ENCODE measurements around the gene KCND3. TPM values are rescaled to one million over a fixed set of nuclear protein-coding genes. Genes with fewer than 3 reads are reported as not detected.
"Not testable (repeated sequence)": the region's sequence is repeated elsewhere in the genome, so short reads cannot be mapped to it uniquely, and the experiment has no call there.

KCND3 gene
- total RNA-seq, 1 donor from 2014 or later = 0.43 TPM

- Mint-ChIP-seq H3K27ac (ENCODE audit: unreplicated experiment) (no peak overlapping the region), H3K4me1 (ENCODE audit: low read depth, unreplicated experiment) (no peaks in the 10 kb centered on the region), H3K36me3 (ENCODE audit: low read depth, unreplicated experiment) (no peaks in the 10 kb centered on the region), H3K4me3 (ENCODE audit: unreplicated experiment) (no peak overlapping the region), H3K9me3 (ENCODE audit: unreplicated experiment) (no peaks in the 10 kb centered on the region), H3K27me3 (ENCODE audit: low read depth, unreplicated experiment) (peaks cover 21% of the 10 kb centered on the region)
- H3K4me3 ChIP-seq (ENCODE audit: insufficient read depth, low read depth, low read length) = no peak overlapping the region
- H3K36me3 ChIP-seq (ENCODE audit: insufficient read depth, low read length) = no peaks in the 10 kb centered on the region
- no peaks in the 10 kb centered on the region for H3K4me1 ChIP-seq (ENCODE audit: insufficient read depth, low read length)
- H4K20me1 ChIP-seq (ENCODE audit: insufficient read depth, low read length) = no peaks in the 10 kb centered on the region
- FAIRE-seq (no peak), DNase-seq (ENCODE audit: low read depth) (no peak)
- H3K27me3 ChIP-seq (ENCODE audit: insufficient read depth, low read length) = no peaks in the 10 kb centered on the region
- no peak overlapping the region for H3K9ac ChIP-seq (ENCODE audit: low read length)
- no peak overlapping the region for H2AFZ ChIP-seq (ENCODE audit: low read depth, low read length)
- H3K27ac ChIP-seq (ENCODE audit: low read depth, low read length) = no peak overlapping the region
- H3K79me2 ChIP-seq (ENCODE audit: insufficient read depth, low read length) = no peaks in the 10 kb centered on the region
- no peaks in the 10 kb centered on the region for H3K9me3 ChIP-seq (ENCODE audit: insufficient read depth, low read depth, low read length)
- TF ChIP-seq EZH2 (IDR thresholded peaks at IDR 0.05; ENCODE audit: insufficient read depth, low read length) = no peak
- TF ChIP-seq, protein P1, sequence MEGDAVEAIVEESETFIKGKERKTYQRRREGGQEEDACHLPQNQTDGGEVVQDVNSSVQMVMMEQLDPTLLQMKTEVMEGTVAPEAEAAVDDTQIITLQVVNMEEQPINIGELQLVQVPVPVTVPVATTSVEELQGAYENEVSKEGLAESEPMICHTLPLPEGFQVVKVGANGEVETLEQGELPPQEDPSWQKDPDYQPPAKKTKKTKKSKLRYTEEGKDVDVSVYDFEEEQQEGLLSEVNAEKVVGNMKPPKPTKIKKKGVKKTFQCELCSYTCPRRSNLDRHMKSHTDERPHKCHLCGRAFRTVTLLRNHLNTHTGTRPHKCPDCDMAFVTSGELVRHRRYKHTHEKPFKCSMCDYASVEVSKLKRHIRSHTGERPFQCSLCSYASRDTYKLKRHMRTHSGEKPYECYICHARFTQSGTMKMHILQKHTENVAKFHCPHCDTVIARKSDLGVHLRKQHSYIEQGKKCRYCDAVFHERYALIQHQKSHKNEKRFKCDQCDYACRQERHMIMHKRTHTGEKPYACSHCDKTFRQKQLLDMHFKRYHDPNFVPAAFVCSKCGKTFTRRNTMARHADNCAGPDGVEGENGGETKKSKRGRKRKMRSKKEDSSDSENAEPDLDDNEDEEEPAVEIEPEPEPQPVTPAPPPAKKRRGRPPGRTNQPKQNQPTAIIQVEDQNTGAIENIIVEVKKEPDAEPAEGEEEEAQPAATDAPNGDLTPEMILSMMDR (IDR thresholded peaks at IDR 0.05; ENCODE audit: insufficient read depth, low read depth, low read length) = no peak
- no peak overlapping the region for H3K4me2 ChIP-seq (ENCODE audit: low read length)
Measured at GRCh38 chr1:111801071-111801850, 188.2 kb downstream of the KCND3 start.

- not testable (repeated sequence) for H2AFZ ChIP-seq (ENCODE audit: low read depth, low read length); H3K4me1 Mint-ChIP-seq (ENCODE audit: low read depth, unreplicated experiment); H3K9me3 ChIP-seq (ENCODE audit: insufficient read depth, low read depth, low read length); H3K4me2 ChIP-seq (ENCODE audit: low read length); H3K9me3 Mint-ChIP-seq (ENCODE audit: unreplicated experiment); H3K9ac ChIP-seq (ENCODE audit: low read length); H3K27me3 ChIP-seq (ENCODE audit: insufficient read depth, low read length); H3K4me3 ChIP-seq (ENCODE audit: insufficient read depth, low read depth, low read length); H3K4me3 Mint-ChIP-seq (ENCODE audit: unreplicated experiment); H3K27ac ChIP-seq (ENCODE audit: low read depth, low read length); H3K36me3 ChIP-seq (ENCODE audit: insufficient read depth, low read length); H3K4me1 ChIP-seq (ENCODE audit: insufficient read depth, low read length); H3K27ac Mint-ChIP-seq (ENCODE audit: unreplicated experiment); DNase-seq (ENCODE audit: low read depth); FAIRE-seq; H3K36me3 Mint-ChIP-seq (ENCODE audit: low read depth, unreplicated experiment); H4K20me1 ChIP-seq (ENCODE audit: insufficient read depth, low read length); H3K79me2 ChIP-seq (ENCODE audit: insufficient read depth, low read length)
- H3K27me3 Mint-ChIP-seq (ENCODE audit: low read depth, unreplicated experiment) = peaks cover 16% of the 10 kb centered on the region
Measured at GRCh38 chr1:111799722-111800121, 189.7 kb downstream of the KCND3 start.

- H3K4me2 ChIP-seq (ENCODE audit: low read length) = no peak overlapping the region
- Mint-ChIP-seq H3K9me3 (ENCODE audit: unreplicated experiment) (no peaks in the 10 kb centered on the region), H3K27me3 (ENCODE audit: low read depth, unreplicated experiment) (peaks cover 13% of the 10 kb centered on the region), H3K36me3 (ENCODE audit: low read depth, unreplicated experiment) (no peaks in the 10 kb centered on the region), H3K27ac (ENCODE audit: unreplicated experiment) (no peak overlapping the region), H3K4me3 (ENCODE audit: unreplicated experiment) (no peak overlapping the region), H3K4me1 (ENCODE audit: low read depth, unreplicated experiment) (no peaks in the 10 kb centered on the region)
- no peak for TF ChIP-seq EZH2 (IDR thresholded peaks at IDR 0.05; ENCODE audit: insufficient read depth, low read length)
- TF ChIP-seq, protein P1 (IDR thresholded peaks at IDR 0.05; ENCODE audit: insufficient read depth, low read depth, low read length) = no peak
- no peak overlapping the region for H3K27ac ChIP-seq (ENCODE audit: low read depth, low read length)
- H3K27me3 ChIP-seq (ENCODE audit: insufficient read depth, low read length) = no peaks in the 10 kb centered on the region
- no peaks in the 10 kb centered on the region for H3K9me3 ChIP-seq (ENCODE audit: insufficient read depth, low read depth, low read length)
- H3K36me3 ChIP-seq (ENCODE audit: insufficient read depth, low read length) = no peaks in the 10 kb centered on the region
- no peak for FAIRE-seq
- no peak overlapping the region for H3K9ac ChIP-seq (ENCODE audit: low read length)
- no peak overlapping the region for H3K4me3 ChIP-seq (ENCODE audit: insufficient read depth, low read depth, low read length)
- no peak for DNase-seq (ENCODE audit: low read depth)
- no peak overlapping the region for H2AFZ ChIP-seq (ENCODE audit: low read depth, low read length)
- no peaks in the 10 kb centered on the region for H3K79me2 ChIP-seq (ENCODE audit: insufficient read depth, low read length)
- H3K4me1 ChIP-seq (ENCODE audit: insufficient read depth, low read length) = no peaks in the 10 kb centered on the region
- H4K20me1 ChIP-seq (ENCODE audit: insufficient read depth, low read length) = no peaks in the 10 kb centered on the region
Measured at GRCh38 chr1:111798580-111798979, 190.9 kb downstream of the KCND3 start.

All from astrocyte (in vitro differentiated cells and primary cell).